Astrocyte (in vitro differentiated cells and primary cell): ENCODE results near the gene ZNF385B. TPM values are rescaled to one million over a fixed set of nuclear protein-coding genes. Genes with fewer than 3 reads are reported as not detected.
A peak's percentile ranks its signal among the peaks of the same experiment; 100 is the strongest.

ENCODE experiments used
- DNase-seq: peaks from one replicate; pipeline ENCODE4 v3.0.0-alpha.2; 2010; ENCODE audit warnings: low read depth
- FAIRE-seq: peaks from 2 replicates; lab custom pipeline; 2011; peaks lifted over from hg19 to GRCh38; lab: Jason Lieb, UNC
- H2AFZ ChIP-seq: 2 replicates; pipeline ENCODE4 v1.6.0; 2012; ENCODE audit warnings: low read depth, low read length, inconsistent platforms
- H3K27ac ChIP-seq: 2 replicates; pipeline ENCODE4 v1.5.1; 2011; ENCODE audit warnings: low read depth, low read length, inconsistent platforms
- H3K27me3 ChIP-seq: 2 replicates; pipeline ENCODE4 v1.6.0; 2011; ENCODE audit warnings: low read length, inconsistent platforms; ENCODE audit not compliant: insufficient read depth
- H3K36me3 ChIP-seq: 2 replicates; pipeline ENCODE4 v1.5.1; 2011; ENCODE audit warnings: low read length, inconsistent platforms; ENCODE audit not compliant: insufficient read depth
- H3K4me1 ChIP-seq: 2 replicates; pipeline ENCODE4 v1.5.1; 2011; ENCODE audit warnings: low read length, inconsistent platforms; ENCODE audit not compliant: insufficient read depth
- H3K4me2 ChIP-seq: 2 replicates; pipeline ENCODE4 v1.6.0; 2012; ENCODE audit warnings: low read length, inconsistent platforms
- H3K4me3 ChIP-seq: 2 replicates; pipeline ENCODE4 v1.5.1; 2011; ENCODE audit warnings: low read depth, mild to moderate bottlenecking, low read length, inconsistent platforms; ENCODE audit not compliant: insufficient read depth
- H3K79me2 ChIP-seq: 2 replicates; pipeline ENCODE4 v1.6.0; 2012; ENCODE audit warnings: mild to moderate bottlenecking, low read length, inconsistent platforms; ENCODE audit not compliant: insufficient read depth
- H3K9ac ChIP-seq: 2 replicates; pipeline ENCODE4 v1.6.0; 2012; ENCODE audit warnings: mild to moderate bottlenecking, low read length, inconsistent platforms
- H3K9me3 ChIP-seq: 2 replicates; pipeline ENCODE4 v1.5.1; 2012; ENCODE audit warnings: low read depth, mild to moderate bottlenecking, low read length, inconsistent platforms; ENCODE audit not compliant: insufficient read depth
- H4K20me1 ChIP-seq: 2 replicates; pipeline ENCODE4 v1.6.0; 2012; ENCODE audit warnings: low read length, inconsistent platforms; ENCODE audit not compliant: insufficient read depth
- H3K27ac Mint-ChIP-seq: one replicate; pipeline ENCODE4 v1.8.0; 2021; ENCODE audit warnings: mild to moderate bottlenecking, mixed read lengths; ENCODE audit not compliant: unreplicated experiment
- H3K27me3 Mint-ChIP-seq: one replicate; pipeline ENCODE4 v1.8.0; 2021; ENCODE audit warnings: low read depth, mixed read lengths; ENCODE audit not compliant: unreplicated experiment
- H3K36me3 Mint-ChIP-seq: one replicate; pipeline ENCODE4 v1.8.0; 2021; ENCODE audit warnings: low read depth, mixed read lengths; ENCODE audit not compliant: unreplicated experiment
- H3K4me1 Mint-ChIP-seq: one replicate; pipeline ENCODE4 v1.8.0; 2021; ENCODE audit warnings: low read depth, mixed read lengths; ENCODE audit not compliant: unreplicated experiment
- H3K4me3 Mint-ChIP-seq: one replicate; pipeline ENCODE4 v1.8.0; 2021; ENCODE audit warnings: mild to moderate bottlenecking, moderate library complexity, mixed read lengths; ENCODE audit not compliant: unreplicated experiment
- H3K9me3 Mint-ChIP-seq: one replicate; pipeline ENCODE4 v1.8.0; 2021; ENCODE audit warnings: mild to moderate bottlenecking, mixed read lengths; ENCODE audit not compliant: unreplicated experiment
- EZH2 ChIP-seq: IDR thresholded peaks from 2 replicates; pipeline ENCODE4 v1.6.1; 2012; ENCODE audit warnings: mild to moderate bottlenecking, low read length, inconsistent platforms; ENCODE audit not compliant: insufficient read depth
- total RNA-seq: library from RNA; stranded (reverse); gene quantifications from 2 replicates; pipeline ENCODE4 v1.2.1, GENCODE V29; 2021
- TF ChIP-seq, protein P1 (sequence below): IDR thresholded peaks from 2 replicates; pipeline ENCODE4 v1.5.1; 2011; ENCODE audit warnings: low read depth, mild to moderate bottlenecking, inconsistent platforms, low read length, moderate library complexity; ENCODE audit not compliant: insufficient read depth

Gene ZNF385B
- total RNA-seq, 1 donor from 2014 or later, result 0.27 TPM

DNA sequence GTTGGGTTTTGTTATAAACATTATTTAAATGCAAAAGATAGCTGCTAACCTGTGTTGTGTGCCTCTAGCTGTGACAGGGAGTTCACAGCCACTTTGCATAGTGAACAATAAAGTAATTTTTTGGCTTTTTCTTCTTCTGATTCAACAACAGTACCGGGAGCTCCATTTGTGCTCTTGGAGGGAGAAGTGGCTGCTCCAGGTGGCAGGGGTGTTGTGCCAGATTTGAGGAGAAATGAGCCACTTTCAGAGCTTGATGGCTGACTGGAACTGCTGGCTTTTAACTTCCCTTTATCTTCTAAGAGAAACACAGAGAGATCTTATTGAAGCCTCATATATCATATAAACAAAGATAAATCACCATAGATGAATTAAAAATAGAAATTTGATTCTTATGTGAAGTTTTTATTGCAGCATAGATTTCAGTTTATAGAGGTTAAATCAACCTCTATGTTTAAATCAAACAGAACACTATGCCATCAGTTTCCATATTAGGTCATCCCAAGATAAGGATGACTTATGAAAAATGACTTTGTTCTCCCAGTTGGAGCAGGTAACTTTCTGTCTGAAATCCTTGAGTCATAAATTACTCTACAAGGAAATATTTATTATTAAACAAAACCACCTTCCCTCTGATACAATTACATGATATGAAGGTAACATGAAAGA is 414.8 kb downstream of the ZNF385B start:
- FAIRE-seq (no peak), DNase-seq (no peak)
- no peak overlapping the region for H3K27ac Mint-ChIP-seq
- no peaks in the 10 kb centered on the region for H3K36me3 Mint-ChIP-seq
- H3K27me3 Mint-ChIP-seq, result peaks cover 3% of the 10 kb centered on the region
- Histone ChIP-seq H3K4me1 (no peaks in the 10 kb centered on the region), H3K36me3 (no peaks in the 10 kb centered on the region), H3K79me2 (no peaks in the 10 kb centered on the region), H2AFZ (no peak overlapping the region), H3K4me2 (no peak overlapping the region), H3K9me3 (no peaks in the 10 kb centered on the region), H3K27ac (no peak overlapping the region), H3K9ac (no peak overlapping the region), H3K27me3 (no peaks in the 10 kb centered on the region), H4K20me1 (no peaks in the 10 kb centered on the region), H3K4me3 (no peak overlapping the region)
- peaks cover 3% of the 10 kb centered on the region for H3K4me1 Mint-ChIP-seq
- no peak overlapping the region for H3K4me3 Mint-ChIP-seq
- TF ChIP-seq, protein P1, sequence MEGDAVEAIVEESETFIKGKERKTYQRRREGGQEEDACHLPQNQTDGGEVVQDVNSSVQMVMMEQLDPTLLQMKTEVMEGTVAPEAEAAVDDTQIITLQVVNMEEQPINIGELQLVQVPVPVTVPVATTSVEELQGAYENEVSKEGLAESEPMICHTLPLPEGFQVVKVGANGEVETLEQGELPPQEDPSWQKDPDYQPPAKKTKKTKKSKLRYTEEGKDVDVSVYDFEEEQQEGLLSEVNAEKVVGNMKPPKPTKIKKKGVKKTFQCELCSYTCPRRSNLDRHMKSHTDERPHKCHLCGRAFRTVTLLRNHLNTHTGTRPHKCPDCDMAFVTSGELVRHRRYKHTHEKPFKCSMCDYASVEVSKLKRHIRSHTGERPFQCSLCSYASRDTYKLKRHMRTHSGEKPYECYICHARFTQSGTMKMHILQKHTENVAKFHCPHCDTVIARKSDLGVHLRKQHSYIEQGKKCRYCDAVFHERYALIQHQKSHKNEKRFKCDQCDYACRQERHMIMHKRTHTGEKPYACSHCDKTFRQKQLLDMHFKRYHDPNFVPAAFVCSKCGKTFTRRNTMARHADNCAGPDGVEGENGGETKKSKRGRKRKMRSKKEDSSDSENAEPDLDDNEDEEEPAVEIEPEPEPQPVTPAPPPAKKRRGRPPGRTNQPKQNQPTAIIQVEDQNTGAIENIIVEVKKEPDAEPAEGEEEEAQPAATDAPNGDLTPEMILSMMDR, result no peak
- no peak for TF ChIP-seq EZH2
- no peaks in the 10 kb centered on the region for H3K9me3 Mint-ChIP-seq

DNA sequence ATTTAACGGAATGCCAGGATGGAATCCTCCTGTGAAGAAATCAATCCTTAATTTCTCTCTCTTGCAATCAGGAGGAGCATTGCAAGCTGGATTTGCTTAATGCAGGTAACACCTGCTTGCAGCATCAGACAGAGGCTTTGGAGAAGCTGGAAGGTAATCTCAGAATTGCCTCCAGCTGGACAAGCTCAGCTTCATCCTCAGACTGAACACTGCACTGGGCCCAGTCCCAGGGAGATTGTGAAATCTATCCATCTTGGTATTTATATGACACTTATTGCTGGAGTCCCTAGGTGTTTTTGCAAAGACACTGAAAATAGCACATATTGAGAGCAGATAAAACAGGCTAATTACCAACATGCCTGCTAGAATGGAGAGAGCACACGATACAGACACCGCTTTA is 417.4 kb downstream of the ZNF385B start:
- H3K4me2 ChIP-seq, result no peak overlapping the region
- TF ChIP-seq EZH2, result no peak
- TF ChIP-seq, protein P1, result no peak
- no peaks in the 10 kb centered on the region for H3K79me2 ChIP-seq
- no peaks in the 10 kb centered on the region for H4K20me1 ChIP-seq
- Mint-ChIP-seq H3K27me3 (peaks cover 3% of the 10 kb centered on the region), H3K36me3 (no peaks in the 10 kb centered on the region), H3K4me3 (no peak overlapping the region), H3K27ac (no peak overlapping the region), H3K9me3 (no peaks in the 10 kb centered on the region), H3K4me1 (peaks cover 3% of the 10 kb centered on the region)
- no peaks in the 10 kb centered on the region for H3K4me1 ChIP-seq
- no peaks in the 10 kb centered on the region for H3K27me3 ChIP-seq
- H3K27ac ChIP-seq, result no peak overlapping the region
- no peak overlapping the region for H2AFZ ChIP-seq
- FAIRE-seq, result no peak
- no peak for DNase-seq
- H3K4me3 ChIP-seq, result no peak overlapping the region
- no peaks in the 10 kb centered on the region for H3K36me3 ChIP-seq
- no peaks in the 10 kb centered on the region for H3K9me3 ChIP-seq
- no peak overlapping the region for H3K9ac ChIP-seq

DNA sequence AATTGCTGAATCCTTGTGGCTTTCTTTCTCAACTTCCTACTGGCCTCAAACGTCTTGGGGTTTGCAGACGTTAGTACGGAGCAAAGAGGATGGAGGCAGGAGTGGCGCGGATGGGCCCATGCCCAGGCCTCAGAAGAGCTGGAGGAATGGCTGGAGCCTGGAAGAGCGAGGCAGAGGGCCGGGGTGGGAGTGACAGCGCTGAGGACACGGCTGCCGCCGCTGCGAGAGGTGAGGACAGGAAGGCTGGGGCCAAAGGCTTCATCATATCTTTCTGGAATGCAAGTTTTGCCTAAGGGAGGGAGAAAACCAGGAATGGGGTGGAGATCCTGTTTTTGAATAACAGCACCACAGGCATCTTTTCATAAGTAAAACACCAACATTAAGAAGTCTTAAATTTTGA is 418.2 kb downstream of the ZNF385B start:
- H3K27me3 ChIP-seq, result no peaks in the 10 kb centered on the region
- H3K4me2 ChIP-seq, result no peak overlapping the region
- Mint-ChIP-seq H3K27me3 (peaks cover 3% of the 10 kb centered on the region), H3K9me3 (no peaks in the 10 kb centered on the region), H3K4me3 (no peak overlapping the region), H3K4me1 (peaks cover 3% of the 10 kb centered on the region), H3K27ac (peak overlapping the region; percentile 8), H3K36me3 (no peaks in the 10 kb centered on the region)
- no peak overlapping the region for H3K4me3 ChIP-seq
- no peaks in the 10 kb centered on the region for H3K4me1 ChIP-seq
- no peaks in the 10 kb centered on the region for H3K79me2 ChIP-seq
- no peaks in the 10 kb centered on the region for H4K20me1 ChIP-seq
- no peaks in the 10 kb centered on the region for H3K9me3 ChIP-seq
- peak; percentile 9 for FAIRE-seq
- no peak overlapping the region for H3K9ac ChIP-seq
- no peaks in the 10 kb centered on the region for H3K36me3 ChIP-seq
- no peak overlapping the region for H3K27ac ChIP-seq
- no peak for TF ChIP-seq EZH2
- TF ChIP-seq, protein P1, result no peak
- no peak for DNase-seq
- no peak overlapping the region for H2AFZ ChIP-seq
